Ureter (tissue), 1 donor: ENCODE measurements around the gene EMC10. TPM values are rescaled to one million over a fixed set of nuclear protein-coding genes. Genes with fewer than 3 reads are reported as not detected.
"Not testable (repeated sequence)": the region's sequence is repeated elsewhere in the genome, so short reads cannot be mapped to it uniquely, and the experiment has no call there.

ENCODE experiments used
- DNase-seq: peaks from one replicate; pipeline ENCODE4 v3.0.0-alpha.2; 2020; ENCODE audit warnings: low spot score
- total RNA-seq: library from RNA; stranded (reverse); gene quantifications from one replicate; pipeline ENCODE4 v1.2.4, GENCODE V29; 2023
- donor health status: DM: yes; HTN: yes; CAD: no.

Gene EMC10
- total RNA-seq, 1 donor from 2014 or later: 94.0 TPM

DNA sequence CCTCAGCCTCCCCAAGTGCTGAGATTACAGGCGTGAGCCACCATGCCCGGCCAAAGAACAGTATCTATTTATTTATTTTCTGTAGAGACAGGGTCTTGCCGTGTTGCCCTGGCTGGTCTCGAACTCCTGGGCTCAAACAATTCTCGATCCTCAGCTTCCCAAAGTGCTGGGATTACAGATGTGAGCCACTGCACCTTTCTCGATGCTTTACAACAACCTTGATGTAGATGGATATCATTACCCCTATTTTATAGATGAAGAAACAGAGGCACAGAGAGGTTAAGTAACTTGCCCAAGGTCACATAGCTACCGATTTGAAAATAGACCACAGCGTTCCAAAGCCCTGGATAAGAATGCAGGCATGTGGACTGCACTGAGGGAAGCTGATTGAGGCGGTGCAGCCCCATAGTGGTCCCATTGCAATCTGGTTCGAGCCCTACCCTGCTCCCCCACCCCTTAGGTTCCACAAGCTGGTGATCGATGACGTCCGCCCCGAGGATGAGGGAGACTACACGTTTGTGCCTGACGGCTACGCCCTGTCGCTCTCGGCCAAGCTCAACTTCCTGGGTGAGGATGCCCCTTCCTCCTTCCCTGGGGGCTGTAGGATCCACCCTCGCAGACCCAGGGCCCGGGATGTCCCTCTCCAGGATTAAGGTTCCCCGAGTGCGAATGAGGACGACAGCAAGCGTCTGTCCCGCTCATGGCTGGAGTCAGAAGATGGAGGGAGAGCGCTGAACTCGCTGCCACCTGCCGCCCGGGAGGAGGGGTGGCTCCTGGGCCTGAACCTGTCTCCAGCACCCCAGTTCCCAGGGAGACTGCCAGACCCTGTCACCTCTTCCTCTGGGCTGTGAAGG, 25.7 kb upstream of the EMC10 start:
- no peak for DNase-seq

DNA sequence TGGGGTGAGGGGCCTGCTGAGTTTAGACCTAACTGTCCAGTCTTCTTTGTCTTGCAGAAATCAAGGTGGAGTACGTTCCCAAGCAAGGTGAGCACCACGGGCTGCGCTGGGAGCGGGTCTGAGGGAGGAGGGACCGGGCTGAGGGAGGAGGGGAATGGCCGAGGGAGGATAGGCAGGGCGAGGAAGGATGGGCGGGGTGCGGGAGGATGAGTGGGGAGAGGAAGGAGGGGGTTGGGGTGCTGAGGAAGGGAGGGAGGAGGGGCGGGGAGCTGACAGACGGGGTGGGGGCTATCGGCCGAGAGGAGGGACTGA, 25.1 kb upstream of the EMC10 start:
- no peak for DNase-seq

DNA sequence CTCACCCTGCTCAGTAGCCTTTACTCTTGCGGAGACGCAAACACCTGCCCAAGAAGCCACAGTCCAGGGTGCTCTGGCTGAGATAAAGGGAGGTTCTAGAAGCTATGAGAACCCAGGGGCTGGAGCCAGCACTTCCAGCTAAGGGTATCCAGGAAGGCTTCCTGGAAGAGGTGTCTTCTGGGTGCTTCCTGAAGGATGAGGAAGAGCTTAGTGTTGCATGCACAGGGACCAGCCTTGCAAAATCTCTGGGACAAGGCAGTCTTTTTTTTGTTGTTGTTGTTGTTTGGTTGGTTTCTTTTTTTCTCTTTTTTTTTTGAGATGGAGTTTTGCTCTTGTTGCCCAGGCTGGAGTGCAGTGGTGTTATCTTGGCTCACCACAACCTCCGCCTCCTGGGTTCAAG, 23.1 kb upstream of the EMC10 start:
- no peak for DNase-seq

DNA sequence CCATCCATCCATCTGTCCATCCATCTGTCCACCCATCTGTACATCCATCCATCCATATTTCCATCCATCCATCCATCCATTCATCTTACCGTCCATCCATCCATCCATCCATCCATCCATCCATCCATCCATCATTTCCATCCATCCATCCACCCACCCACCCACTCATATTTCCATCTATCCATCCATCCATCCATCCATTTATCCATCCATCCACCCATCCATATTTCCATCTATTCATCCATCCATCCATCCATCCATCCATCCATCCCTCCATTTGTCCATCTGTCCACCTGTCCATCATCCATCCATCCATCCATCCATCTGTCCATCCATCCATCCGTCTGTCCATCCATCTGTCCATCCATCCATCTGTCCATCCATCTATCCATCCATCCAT, 20.3 kb upstream of the EMC10 start:
- DNase-seq: no peak

DNA sequence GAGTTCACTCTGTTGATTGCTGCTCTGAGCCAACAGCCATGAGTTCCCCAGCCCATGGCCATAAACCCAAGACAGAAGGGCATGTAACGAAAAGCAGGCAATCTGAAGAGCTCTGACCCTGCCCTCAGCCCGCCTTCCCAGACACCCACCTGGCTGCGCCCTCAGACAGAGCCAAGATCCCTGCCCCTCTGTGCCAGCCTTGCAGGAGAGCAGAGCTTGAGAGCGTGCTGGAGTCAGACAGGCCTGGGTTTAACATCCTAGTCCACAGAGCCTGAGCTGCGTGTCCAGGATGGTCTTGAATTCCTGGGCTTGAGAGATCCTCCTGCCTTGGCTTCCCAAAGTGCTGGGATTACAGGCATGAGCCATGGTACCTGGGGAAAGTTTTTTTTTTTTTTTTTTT, 19.0 kb upstream of the EMC10 start:
- DNase-seq: no peak

DNA sequence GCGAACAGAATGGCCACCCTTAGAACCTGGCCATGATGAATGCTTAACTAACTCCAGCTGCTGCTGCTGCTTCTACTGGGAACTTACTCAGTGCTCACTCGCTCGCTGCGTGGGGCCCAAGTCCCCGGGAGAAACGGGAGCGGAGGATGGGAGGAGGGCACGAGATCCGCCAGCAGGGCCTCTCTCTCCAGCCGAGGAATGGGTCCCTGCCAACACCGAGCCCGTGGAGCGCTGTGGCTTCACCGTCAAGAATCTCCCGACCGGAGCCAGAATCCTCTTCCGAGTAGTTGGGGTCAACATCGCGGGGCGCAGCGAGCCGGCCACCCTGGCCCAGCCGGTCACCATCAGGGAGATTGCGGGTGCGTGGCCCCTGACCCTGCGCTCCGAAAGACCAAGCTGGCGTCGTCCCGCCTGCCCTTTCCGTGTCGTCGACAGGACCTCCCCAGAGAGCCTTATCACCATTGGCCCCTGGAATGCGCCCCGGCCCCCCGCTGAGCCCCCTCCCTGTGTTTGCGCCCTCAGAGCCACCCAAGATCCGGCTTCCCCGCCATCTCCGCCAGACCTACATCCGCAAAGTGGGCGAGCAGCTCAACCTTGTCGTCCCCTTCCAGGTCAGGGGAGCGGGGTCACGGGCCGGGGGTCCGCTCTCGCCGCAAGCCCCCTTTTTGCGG, 17.8 kb upstream of the EMC10 start:
- no peak for DNase-seq

DNA sequence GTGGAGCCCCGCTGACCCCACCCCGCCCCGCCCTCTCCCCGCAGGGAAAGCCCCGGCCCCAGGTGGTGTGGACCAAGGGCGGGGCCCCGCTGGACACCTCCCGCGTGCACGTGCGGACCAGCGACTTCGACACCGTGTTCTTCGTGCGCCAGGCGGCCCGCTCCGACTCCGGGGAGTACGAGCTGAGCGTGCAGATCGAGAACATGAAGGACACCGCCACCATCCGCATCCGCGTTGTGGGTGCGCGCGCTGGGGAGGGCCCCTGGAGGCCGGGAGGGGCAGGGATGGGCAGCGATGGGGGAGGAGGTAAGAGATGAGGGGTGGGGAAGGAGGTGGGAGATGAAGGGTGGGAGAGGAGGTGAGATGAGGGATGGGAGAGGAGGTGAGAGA, 17.2 kb upstream of the EMC10 start:
- DNase-seq: no peak

DNA sequence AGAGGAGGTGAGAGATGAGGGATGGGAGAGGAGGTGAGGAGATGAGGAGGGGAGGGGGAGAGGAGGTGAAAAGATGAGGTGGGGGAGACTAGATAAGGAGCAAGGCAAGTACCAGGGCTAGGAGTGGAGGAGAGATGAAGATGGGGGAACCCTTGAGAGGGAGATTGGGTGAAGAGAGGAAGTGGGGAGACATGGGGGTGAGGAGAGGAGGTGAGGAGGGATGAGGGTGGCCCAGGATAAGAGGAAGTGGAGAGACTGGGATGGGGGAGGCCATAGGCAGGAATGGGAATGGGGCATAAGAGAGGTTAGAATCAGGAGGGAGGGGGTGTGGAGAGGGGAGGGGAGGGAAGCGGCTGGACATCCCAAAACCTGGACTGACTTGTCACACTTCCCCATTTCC, 16.7 kb upstream of the EMC10 start:
- DNase-seq: no peak

DNA sequence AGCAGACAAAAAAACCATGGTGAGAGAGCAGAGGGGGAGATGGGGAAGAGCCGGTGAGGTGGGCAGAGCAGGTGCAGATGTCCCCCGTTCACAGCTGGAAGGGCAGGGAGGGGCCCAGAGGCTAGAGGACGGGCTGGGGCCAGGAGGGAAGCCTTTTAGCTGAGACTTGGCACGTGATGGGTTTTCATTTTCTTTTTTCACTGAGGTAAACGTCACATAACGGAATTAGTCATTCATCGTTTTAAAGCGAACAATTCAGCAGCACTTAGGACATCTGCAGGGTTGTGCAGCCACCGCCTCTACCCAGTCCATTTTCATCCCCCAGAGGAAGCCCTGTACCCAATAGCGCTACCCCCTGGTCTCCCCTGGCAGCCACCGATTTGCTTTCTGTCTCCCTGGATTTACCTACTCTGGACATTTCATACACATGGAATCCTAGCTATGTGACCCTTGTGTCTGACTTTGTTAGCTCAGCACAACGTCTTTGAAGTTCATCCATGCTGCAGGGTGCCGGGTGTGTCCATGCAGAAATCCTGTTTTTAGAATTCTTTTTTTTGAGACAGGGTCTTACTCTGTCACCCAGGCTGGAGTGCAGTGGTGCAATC, 16.0 kb upstream of the EMC10 start:
- DNase-seq: no peak

DNA sequence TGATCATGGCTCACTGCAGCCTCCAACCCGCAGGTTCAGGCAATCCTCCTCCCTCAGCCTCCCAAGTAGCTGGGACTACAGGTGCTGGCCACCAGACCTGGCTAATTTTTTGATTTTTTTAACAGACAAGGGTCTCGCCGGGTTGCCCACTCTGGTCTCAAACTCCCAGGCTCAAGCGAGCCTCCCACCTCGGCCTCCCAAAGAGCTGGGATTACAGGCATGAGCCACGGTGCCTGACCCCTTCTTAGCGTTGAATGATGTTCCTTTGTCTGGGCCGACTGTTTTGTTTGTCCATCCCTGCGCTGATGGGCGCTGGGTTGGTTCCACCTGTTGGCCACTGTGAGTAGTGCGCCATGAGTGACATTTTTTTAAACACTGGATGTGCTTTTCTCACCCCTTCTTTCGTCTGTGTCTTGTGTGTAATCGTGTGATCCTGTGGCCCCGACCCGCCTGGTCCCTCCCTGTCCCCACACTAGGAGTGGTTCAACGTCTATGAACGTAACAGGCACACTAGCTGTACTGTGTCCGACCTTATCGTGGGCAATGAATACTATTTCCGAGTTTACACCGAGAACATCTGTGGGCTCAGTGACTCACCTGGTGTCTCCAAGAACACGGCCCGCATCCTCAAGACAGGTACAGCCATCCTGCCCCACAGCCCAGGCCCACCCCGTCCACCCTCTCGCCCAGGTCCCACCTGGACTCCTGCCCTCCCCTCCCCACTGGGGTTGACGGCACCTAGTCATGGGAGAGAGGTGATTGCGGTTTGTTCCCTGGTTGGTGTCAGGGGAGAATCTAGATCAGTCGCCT, 15.0 kb upstream of the EMC10 start:
- DNase-seq: peak; percentile 68

DNA sequence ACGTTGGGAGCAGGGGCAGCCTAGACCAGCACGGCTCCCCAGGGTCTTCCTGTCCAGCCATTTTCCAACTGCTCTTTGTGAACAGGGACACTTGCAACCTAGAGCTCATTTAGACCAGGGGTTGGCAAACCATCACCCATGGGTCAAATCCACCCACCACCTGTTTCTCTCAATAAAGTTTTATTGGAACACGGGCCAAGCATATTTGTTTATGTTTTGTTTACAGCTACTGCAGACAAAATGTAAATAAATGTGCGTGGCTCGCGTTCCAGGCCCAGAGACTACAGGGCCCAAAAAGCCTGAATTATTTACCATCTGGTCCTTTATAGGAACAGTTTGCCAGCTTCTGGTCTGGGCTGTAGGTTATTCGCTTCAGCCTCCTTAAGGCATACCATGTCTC, 13.3 kb upstream of the EMC10 start:
- DNase-seq: no peak

DNA sequence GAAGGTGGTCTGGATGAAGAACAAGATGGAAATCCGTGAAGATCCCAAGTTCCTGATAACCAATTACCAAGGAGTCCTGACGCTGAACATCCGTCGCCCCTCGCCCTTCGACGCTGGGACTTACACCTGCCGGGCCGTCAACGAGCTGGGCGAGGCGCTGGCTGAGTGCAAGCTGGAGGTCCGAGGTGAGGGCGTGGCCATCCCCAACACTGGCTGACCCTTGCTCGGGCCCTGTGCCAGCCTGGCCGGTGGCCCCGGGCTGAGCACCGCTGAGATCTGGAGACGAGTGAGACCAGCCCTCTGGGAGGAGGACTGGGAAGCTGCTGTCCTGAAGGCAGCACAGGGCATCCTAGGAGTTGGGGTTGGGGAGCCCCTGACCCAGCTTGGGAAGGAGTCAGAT, 12.0 kb upstream of the EMC10 start:
- no peak for DNase-seq

DNA sequence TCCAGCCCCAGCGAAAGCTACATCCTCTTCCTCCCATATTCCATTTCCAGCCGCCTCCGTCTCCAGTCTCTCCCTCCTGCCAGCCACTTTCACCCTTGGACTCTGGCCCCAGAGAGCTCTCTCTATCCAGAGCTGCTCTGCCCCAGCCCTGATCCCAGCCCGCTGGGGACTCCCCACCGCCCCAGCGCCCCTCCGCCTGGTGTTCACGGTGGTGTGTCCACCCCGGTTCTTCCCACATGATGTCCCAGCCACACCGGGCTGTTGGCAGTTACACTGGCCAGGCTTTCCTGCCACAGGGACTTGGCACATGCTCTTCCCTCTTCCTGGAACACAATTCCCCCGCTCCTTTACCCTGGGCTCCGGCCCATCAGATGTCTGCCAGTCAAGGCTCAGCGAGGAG, 11.3 kb upstream of the EMC10 start:
- DNase-seq: no peak

DNA sequence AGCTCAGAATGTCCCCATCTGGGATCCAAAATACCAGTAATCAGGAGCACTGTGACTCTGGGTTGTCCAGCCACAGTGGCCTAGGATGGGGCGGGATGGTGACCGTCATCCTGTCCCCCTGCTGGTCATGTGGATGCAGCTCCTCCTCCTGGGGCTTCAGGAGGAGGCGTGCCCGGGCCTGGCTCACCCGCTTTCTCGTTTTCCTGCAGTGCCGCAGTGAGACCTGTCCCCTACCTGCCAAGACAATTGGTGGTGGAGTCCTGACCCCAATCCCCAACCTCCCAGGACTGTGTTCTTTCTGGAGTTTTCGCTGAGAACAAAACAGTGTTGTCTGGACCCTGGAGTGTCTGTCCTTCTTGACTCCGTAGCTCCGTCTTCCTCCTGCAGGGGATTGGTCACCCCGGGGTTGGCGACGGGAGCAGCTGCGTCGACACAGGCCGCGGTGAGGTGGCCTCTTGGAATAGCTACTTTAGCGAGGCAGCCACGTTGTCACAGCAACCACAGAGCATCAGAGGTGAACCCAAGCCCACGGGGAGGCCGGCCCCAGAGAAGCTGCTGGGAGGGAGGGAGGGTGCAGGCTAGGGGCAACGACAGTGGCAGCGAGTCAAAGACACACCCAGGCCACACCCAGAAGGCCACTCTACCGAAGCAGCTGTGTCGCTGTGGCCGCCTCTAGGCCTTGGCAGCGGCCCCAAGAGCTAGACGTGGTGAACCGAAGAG, 10.2 kb upstream of the EMC10 start:
- DNase-seq: no peak

DNA sequence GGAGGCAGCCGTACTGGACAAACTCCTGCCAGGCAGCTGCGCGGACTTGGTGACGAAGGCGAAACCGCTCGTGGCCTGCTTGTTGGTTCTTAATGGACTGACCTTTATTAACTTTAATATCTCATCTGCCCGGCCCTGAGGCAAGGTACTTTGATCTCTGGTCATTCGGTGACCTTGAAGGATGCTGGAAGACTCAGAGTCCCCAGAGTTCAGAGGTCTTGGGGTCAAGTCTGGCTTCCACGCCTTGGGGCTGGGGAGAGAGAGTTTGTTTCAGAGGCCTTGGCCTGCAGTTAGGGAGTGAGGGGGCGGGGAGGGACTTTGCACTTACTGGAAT, 9.6 kb upstream of the EMC10 start:
- DNase-seq: no peak

DNA sequence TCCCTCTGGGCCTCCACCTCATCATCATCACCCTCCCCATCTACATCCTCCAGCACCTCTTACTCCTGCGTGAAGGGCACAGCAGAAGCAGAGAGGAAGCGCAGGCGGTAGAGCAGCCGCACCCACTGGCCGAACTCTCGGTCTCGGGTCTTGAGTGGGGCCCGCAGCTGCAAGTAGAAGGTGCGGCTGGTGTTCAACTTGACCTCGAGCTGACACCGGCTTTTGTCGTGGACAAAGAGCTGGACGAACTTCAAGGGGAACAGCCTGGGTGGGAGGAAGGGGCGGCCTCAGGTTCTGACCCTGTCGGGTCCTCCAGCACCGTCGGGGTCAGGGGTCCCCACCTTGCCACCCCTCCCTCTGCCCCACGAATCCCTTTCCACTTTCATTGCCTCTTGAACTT, 8.7 kb upstream of the EMC10 start:
- no peak for DNase-seq

DNA sequence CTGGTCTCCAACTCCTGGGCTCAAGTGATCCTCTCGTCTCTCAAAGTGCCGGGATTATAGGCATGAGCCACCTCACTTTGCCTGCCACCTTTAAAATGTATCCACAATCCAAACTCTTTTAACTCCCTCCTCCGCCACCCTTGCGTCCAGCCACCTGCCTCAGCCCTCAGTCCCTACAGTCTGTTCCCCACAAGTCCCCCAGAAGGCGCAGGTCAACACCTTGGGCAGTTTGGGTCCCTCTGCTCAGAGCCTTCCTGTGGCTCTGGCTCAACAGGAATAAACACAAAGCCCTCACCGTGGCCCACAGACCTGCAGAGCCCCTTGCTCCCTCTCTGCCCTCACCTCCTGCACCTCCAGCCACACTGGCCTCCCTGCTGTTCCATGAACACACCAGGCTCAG, 7.5 kb upstream of the EMC10 start:
- DNase-seq: no peak

DNA sequence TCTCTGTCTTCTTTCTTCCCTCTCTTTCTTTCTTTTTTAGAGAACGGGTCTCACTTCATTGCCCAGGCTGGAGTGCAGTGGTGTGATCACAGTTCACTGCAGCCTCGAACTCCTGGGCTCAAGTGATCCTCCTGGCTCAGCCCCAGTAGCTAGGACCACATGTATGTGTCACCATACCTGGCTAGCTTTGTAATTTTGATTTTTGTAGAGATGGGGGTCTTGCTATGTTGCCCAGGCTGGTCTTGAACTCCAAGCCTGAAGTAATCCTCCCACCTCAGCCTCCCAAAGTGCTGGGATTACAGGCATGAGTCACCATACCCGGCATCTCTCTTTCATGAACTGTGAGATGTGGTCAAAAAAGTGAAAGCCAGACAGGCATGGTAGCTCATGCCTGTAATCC, 3.0 kb upstream of the EMC10 start:
- not testable (repeated sequence) for DNase-seq

DNA sequence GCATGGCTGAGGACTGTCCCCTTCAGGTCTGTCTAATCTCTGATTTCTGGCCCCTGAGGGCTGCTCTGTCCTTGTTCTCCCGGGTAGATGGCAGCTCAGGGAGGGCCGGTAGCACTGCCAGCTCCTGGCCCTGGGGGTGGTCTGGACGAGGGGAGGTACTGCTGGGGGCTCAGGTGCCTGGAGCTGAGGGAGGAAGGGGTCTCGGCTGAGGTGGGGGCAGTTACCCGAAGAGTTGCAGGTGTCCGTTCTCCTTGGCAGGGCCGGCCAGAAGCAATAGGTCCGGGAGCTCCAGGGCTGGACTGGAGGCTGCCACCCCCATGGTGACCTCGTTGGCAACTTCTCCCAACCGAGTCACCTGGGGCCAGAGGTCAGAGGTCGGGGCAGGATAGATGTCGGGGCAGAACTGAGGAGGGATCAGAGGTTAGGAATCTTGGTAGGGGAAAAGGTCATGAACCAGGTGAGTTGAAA, 1.2 kb upstream of the EMC10 start:
- no peak for DNase-seq

DNA sequence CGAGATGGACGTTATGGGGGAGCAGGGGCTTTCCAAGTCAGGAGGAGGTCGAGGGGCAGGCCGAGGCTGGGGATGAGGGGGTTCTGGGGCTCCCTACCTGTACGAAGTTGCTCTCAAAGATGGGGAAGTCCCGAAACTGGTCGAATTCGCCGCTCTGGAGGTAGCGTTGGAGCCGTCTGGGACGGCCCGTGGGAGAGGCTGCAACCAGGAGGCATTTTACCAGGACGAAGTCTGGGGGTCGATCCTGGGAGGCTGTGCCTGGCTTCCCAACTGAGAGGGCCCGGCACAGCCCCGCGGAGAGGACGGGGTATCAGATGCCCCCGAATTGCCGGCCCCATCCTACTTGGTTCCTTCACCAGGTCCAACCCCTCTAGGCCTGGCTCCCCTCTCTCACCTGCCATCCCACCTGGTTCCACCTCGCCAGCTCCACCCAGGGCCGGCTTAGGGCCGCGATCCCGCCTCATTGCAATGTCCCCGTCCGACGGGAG, 527 bp upstream of the EMC10 start:
- no peak for DNase-seq

DNA sequence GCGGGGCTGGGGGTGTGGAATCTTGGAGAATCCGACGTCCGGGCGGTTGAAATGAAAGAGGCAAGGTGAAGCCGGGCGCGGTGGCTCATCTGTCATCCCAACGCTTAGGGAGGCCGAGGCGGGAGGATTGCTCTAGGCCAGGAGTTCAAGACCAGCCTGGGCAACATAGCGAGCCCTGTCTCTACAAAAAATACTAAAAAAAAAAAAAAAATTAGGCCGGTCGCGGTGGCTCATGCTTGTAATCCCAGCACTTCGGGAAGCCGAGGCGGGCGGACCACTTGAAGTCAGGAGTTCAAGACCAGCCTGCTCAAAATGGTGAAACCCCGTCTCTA, 566 bp downstream of the EMC10 start:
- no peak for DNase-seq
